ACC112 (cell line): ENCODE data around the gene HGFAC.

Experiments used
- H2AFZ ChIP-seq: fragments of 200-600 bp; sonication (generic); one replicate; pipeline ENCODE4 v1.6.0; 2017; ENCODE audit warnings: antibody characterized with exemption, low read length; ENCODE audit not compliant: unreplicated experiment
- H3K27ac ChIP-seq: fragments of 200-600 bp; sonication (generic); 2 replicates; pipeline ENCODE4 v1.5.1; 2014; ENCODE audit warnings: low read depth, mild to moderate bottlenecking, antibody characterized with exemption, low read length, moderate library complexity
- H3K27me3 ChIP-seq: fragments of 200-600 bp; sonication (generic); 2 replicates; pipeline ENCODE4 v1.6.1; 2014; ENCODE audit warnings: mild to moderate bottlenecking, antibody characterized with exemption, low read length, moderate library complexity, mixed read lengths; ENCODE audit not compliant: insufficient read depth
- H3K36me3 ChIP-seq: fragments of 200-600 bp; sonication (generic); 2 replicates; pipeline ENCODE4 v1.6.1; 2016; ENCODE audit warnings: mild to moderate bottlenecking, antibody characterized with exemption, low read length, moderate library complexity, mixed read lengths; ENCODE audit not compliant: insufficient read depth
- H3K4me1 ChIP-seq: fragments of 200-600 bp; sonication (generic); one replicate; pipeline ENCODE4 v1.6.1; 2016; ENCODE audit warnings: low read length, mixed read lengths; ENCODE audit not compliant: insufficient read depth, unreplicated experiment, control insufficient read depth
- H3K4me3 ChIP-seq: fragments of 200-600 bp; sonication (generic); 2 replicates; pipeline ENCODE4 v1.5.1; 2014; ENCODE audit warnings: mild to moderate bottlenecking, low read depth, low read length
- H3K79me2 ChIP-seq: fragments of 200-600 bp; sonication (generic); one replicate; pipeline ENCODE4 v1.6.0; 2016; ENCODE audit warnings: low read length; ENCODE audit not compliant: control insufficient read depth, unreplicated experiment, insufficient read depth

The HGFAC gene

GRCh38 chr4:3441501-3442459 lies at the start of gene HGFAC:
Gene HGFAC (plus strand): TSS chr4:3441968. CDS start chr4:3442002, 34 bp downstream.
- no peak within 1 kb of the TSS for H3K4me3 ChIP-seq
- no peaks in the 10 kb centered on the region for H3K27me3 ChIP-seq
- no peak within 1 kb of the TSS for H3K27ac ChIP-seq
- no peak within 1 kb of the TSS for H2AFZ ChIP-seq
- peaks cover 9% of the 10 kb centered on the region for H3K4me1 ChIP-seq
- H3K36me3 ChIP-seq = no peaks in the 10 kb centered on the region
- H3K79me2 ChIP-seq = no peaks in the 10 kb centered on the region

- no peak overlapping the region for H2AFZ ChIP-seq
- H3K27me3 ChIP-seq = no peaks in the 10 kb centered on the region
- H3K4me3 ChIP-seq = no peak overlapping the region
- H3K4me1 ChIP-seq = peaks cover 13% of the 10 kb centered on the region
- H3K27ac ChIP-seq = no peak overlapping the region
- no peaks in the 10 kb centered on the region for H3K79me2 ChIP-seq
- H3K36me3 ChIP-seq = no peaks in the 10 kb centered on the region; the same call in 1 of the 2 replicates
Measured at GRCh38 chr4:3392321-3392720, 49.4 kb upstream of the HGFAC start.

- Histone ChIP-seq H3K4me3 (no peak overlapping the region), H3K27ac (no peak overlapping the region), H3K4me1 (peaks cover 6% of the 10 kb centered on the region), H2AFZ (no peak overlapping the region), H3K27me3 (no peaks in the 10 kb centered on the region), H3K36me3 (no peaks in the 10 kb centered on the region; the same call in 1 of the 2 replicates), H3K79me2 (no peaks in the 10 kb centered on the region)
Measured at GRCh38 chr4:3393171-3393570, 48.6 kb upstream of the HGFAC start.

GRCh38 chr4:3396600-3396999 lies 45.2 kb upstream of the HGFAC start:
- H2AFZ ChIP-seq = no peak overlapping the region
- no peak overlapping the region for H3K27ac ChIP-seq
- H3K4me3 ChIP-seq = no peak overlapping the region
- no peaks in the 10 kb centered on the region for H3K27me3 ChIP-seq
- no peaks in the 10 kb centered on the region for H3K79me2 ChIP-seq
- H3K36me3 ChIP-seq = no peaks in the 10 kb centered on the region; the same call in 1 of the 2 replicates
- H3K4me1 ChIP-seq = no peaks in the 10 kb centered on the region

- Histone ChIP-seq H3K27me3 (no peaks in the 10 kb centered on the region), H3K79me2 (no peaks in the 10 kb centered on the region), H3K4me3 (no peak overlapping the region), H3K36me3 (no peaks in the 10 kb centered on the region; the same call in 1 of the 2 replicates), H3K4me1 (no peaks in the 10 kb centered on the region), H2AFZ (no peak overlapping the region), H3K27ac (no peak overlapping the region)
Measured at GRCh38 chr4:3397128-3397527, 44.6 kb upstream of the HGFAC start.

- H3K4me3 ChIP-seq = no peak overlapping the region
- no peak overlapping the region for H2AFZ ChIP-seq
- H3K27ac ChIP-seq = no peak overlapping the region
- H3K4me1 ChIP-seq = no peaks in the 10 kb centered on the region
- H3K79me2 ChIP-seq = no peaks in the 10 kb centered on the region
- no peaks in the 10 kb centered on the region for H3K27me3 ChIP-seq
- no peaks in the 10 kb centered on the region; the same call in 1 of the 2 replicates for H3K36me3 ChIP-seq
Measured at GRCh38 chr4:3399277-3400194, 42.2 kb upstream of the HGFAC start.

GRCh38 chr4:3401436-3402171 lies 40.2 kb upstream of the HGFAC start:
- Histone ChIP-seq H3K79me2 (no peaks in the 10 kb centered on the region), H2AFZ (no peak overlapping the region), H3K36me3 (no peaks in the 10 kb centered on the region), H3K4me1 (no peaks in the 10 kb centered on the region), H3K4me3 (no peak overlapping the region), H3K27ac (no peak overlapping the region), H3K27me3 (no peaks in the 10 kb centered on the region)

- no peak overlapping the region for H3K4me3 ChIP-seq
- H3K79me2 ChIP-seq = no peaks in the 10 kb centered on the region
- H3K4me1 ChIP-seq = no peaks in the 10 kb centered on the region
- H3K27me3 ChIP-seq = no peaks in the 10 kb centered on the region
- no peak overlapping the region for H3K27ac ChIP-seq
- H2AFZ ChIP-seq = no peak overlapping the region
- H3K36me3 ChIP-seq = no peaks in the 10 kb centered on the region
Measured at GRCh38 chr4:3402491-3403347, 39.0 kb upstream of the HGFAC start.

GRCh38 chr4:3403348-3403906 lies 38.3 kb upstream of the HGFAC start:
- Histone ChIP-seq H3K4me3 (no peak overlapping the region), H3K79me2 (no peaks in the 10 kb centered on the region), H3K27ac (no peak overlapping the region), H3K36me3 (no peaks in the 10 kb centered on the region), H3K4me1 (no peaks in the 10 kb centered on the region), H2AFZ (no peak overlapping the region), H3K27me3 (no peaks in the 10 kb centered on the region)
